OCI-M2 (cell line): ENCODE results near the gene COQ10A.

Experiments used
- DNase-seq: peaks from one replicate; lab custom pipeline; 2025; ENCODE audit not compliant: unreplicated experiment; lab: John Stamatoyannopoulos, UW

The COQ10A gene

DNA sequence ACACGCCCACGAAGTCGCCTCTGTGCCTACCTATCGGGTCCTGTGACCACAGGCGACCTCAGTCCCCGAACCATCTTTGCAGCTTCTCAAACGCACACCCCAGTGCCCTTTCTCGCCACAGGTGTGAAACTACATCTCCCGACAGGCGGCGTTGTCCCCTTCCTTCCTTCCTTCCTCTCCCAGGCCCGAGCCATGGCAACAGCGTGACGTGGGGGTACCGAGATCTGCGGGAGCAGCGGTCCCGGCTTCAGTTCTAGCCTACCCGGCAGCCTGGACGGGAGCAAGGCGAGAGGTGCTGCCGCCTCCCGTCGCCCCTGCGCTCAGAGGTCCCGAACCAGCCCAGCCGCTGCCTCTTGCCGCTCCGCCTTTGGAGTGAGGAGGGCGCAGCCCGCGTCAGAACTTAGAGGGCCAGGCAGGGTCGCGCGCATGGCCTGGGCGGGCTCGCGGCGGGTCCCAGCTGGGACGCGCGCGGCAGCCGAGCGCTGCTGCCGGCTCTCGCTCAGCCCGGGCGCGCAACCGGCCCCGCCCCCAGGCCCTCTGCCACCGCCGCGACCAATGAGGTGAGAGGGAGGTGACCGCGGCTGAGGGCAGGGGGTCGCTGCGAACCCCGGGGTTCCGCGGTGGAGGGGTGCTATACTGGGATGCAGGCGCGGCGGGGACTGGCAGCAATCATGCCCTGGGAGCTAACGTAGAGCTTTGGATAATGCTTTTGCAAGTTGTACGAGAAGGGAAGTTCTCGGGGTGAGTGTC, at the start of gene COQ10A:
COQ10A (plus strand) TSS at position 250 of the 750 bp plus-strand sequence; CDS start at position 427, 177 bp downstream.
- peak; percentile 51 for DNase-seq

- DNase-seq = no peak
These were observed 46.9 kb upstream of the COQ10A start for GRCh38 chr12:56219840-56220239.

DNA sequence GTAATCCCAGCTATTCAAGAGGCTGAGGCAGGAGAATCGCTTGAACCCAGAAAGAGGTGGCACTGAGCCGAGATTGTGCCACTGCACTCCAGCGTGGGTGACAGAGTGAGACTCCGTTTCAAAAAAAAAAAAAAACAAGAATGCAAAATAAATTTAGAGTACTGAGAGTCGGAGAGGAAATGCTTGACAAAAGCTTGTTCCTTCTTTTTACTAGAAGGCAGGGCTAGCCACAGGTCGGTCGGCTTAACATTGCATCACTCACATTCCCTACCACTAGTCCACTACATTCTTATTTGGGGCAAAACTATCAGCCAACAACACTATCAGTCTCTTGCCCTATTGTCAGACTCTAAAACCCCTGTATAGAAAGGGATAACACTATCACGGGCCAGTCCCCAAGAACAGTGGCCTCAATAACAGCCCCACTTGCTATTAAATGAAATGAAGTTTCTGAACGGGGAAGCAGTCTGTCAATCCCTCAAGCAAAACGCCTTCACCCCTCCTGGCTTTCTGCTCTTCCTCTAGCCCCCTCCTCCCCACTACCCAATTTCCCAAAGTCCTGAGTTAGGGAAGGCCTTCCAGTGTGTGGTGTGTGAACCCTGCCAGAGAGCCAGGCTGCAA, 46.0 kb upstream of the COQ10A start:
- DNase-seq = no peak

DNA sequence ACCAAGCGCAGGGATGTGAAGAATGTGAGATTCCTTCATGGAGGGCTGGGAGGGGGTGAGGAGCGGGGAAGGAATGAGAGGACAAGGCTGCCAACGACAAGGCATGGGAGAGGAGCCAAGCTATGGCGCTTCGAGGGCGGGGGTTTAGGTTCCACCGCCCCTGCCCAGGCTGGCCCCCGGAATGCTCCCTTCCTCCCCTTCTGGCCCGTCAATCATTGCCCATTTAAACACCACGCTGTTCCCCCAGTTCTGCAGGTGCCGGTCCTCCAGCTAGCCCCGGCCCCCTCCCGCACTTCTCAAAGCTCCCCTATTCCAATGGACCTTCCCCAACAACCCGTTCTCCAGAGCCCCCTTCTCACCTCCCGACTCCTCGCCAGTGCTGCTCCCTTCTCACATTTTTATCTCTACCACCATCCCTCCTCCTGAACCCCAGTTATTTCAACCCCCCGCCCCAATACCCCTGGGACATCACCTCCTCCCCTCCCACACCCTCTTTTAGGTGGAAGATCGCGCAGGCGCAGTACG, 45.4 kb upstream of the COQ10A start:
- no peak for DNase-seq

DNA sequence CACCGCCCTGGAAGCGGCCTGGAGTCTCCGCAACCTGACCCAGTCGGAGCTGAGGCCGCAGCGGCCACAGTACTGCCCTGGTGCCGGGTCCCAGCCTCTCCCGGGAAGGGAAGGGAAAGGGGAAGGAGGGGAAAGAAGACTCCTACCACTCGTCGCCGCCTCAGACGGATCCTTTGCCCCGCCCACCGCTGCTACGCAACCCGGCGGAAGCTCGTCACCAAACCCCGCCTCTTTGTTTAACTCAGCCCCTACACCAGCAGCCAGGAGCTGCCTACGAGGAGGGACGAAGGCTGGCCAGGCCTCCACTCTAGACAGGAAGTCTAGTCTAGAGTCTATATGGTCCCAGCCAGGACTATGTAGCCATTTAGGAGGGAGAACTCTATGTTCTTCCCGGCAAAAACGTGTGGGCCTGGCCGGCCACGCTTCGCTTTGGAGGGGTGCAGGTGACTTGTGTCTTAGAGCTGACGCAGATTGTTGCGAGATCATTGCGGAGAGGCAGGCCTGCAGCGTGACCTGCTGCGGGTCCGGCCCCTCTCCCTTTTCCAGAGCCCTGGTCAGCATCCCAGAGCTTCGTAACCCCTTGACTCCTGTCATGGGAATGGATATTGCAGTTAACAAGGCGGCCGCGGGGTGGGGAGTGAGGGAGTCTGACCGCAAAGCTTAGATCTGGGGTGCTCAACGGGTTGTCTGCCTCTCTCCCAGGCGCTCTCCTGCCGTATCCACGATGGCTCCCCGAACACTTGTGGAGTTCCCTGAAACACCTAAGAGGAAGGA, 44.8 kb upstream of the COQ10A start, which contains the start of gene RNF41:
RNF41 (minus strand) TSS at position 166 of the 774 bp plus-strand sequence. CDS start 7,875 bp downstream, outside the sequence.
- peak; percentile 76 for DNase-seq

- DNase-seq = no peak
These were observed 44.2 kb upstream of the COQ10A start for GRCh38 chr12:56222531-56222895.

GRCh38 chr12:56223571-56224101, 43.1 kb upstream of the COQ10A start:
- no peak for DNase-seq

DNA sequence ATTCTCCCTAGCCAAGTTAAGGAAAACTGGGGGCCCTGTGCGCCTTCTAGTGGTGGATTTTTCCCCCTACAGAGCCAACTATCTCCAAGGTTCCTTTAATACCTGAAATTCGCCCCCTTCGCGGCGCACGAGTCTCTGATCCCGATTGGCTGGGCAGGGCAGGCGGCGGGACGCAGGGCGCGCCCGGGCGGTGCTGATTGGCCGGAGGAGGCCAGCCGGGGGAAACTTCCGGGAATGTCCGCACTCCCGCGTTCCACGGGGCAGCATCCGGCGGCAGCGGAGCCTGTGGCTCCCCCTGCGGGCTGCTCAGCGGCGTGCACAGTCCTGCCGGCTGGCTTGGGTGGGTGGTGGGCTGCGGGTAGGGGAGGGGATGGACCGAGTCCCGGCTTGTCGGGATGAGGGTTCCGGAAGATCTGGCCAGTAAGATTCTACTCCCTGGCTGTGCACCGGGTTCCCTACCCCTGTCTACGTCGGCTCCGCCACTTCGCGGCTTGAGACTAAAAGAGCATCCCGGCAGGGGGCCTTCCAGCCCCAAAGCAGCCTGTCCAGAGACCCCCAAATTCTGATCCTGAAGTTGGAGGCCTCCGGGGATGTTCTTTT, 42.5 kb upstream of the COQ10A start, which contains the start of gene NABP2:
NABP2 (plus strand) TSS at position 241 of the 600 bp plus-strand sequence. CDS start 515 bp downstream, outside the sequence.
- DNase-seq = no peak

DNA sequence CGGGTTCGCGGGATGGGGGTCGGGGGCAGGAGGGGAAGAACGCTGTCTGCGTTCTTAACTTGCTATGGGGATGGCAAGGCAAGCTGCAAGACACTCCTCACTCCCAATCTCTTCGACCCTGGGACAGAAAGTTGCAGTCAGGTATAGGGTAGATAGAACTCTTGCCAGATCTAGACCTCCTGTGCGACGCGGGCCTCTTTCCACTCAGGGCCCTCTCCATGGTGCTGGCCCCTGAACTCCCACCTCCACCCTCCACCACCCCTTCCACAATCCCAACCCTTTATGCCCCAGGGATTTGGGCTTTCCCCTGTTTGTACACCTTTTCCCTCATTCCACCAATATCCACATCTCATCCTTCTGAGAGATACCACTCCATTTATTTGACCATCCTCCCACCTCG, 41.8 kb upstream of the COQ10A start:
- DNase-seq = no peak

DNA sequence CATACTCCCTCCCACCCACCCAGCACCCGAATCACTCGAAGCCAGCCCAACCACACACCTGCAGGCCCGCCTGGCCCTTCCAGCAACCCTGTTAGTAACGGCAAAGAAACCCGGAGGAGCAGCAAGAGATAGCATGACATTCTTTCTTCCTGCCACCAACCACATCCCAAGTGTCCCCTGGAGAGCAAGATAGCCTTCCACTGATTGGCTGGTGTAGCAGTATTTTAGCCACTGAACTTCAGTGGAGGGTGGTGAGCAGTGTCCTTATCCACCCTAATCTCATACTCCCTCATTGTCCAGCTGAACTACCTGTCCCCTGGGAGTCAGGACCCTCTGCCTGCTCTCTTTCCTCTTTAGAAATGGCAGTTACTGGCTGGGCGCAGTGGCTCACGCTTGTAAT, 37.7 kb upstream of the COQ10A start:
- no peak for DNase-seq

DNA sequence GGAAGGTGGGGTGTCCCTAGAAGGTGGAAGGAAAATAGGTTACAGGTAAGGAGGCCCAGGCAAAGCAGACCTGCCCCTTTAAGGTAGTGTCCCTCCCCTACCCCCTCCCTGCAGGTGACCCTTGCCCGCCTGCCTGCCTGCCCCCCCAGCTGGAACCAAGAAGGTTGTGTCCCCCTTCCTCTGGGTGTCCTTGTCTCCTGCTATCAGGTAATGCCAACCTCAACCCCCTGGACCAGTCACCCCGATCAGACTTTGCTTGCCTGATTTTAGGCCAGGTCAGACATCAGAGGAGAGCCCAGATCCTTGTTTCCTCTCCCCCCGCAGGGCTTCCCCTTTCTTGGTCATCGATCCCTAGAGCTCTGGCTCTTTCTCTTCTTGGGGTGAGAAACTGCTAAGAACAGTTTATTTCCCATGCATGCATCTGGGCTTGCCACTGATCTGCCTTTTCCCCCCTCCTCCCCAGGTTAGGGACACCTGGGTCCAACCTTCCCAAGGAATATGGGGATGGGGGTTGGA, 36.8 kb upstream of the COQ10A start, which contains the start of gene SLC39A5:
SLC39A5 (plus strand) TSS at position 136 of the 516 bp plus-strand sequence. CDS start 1,224 bp downstream, outside the sequence.
- no peak for DNase-seq

DNA sequence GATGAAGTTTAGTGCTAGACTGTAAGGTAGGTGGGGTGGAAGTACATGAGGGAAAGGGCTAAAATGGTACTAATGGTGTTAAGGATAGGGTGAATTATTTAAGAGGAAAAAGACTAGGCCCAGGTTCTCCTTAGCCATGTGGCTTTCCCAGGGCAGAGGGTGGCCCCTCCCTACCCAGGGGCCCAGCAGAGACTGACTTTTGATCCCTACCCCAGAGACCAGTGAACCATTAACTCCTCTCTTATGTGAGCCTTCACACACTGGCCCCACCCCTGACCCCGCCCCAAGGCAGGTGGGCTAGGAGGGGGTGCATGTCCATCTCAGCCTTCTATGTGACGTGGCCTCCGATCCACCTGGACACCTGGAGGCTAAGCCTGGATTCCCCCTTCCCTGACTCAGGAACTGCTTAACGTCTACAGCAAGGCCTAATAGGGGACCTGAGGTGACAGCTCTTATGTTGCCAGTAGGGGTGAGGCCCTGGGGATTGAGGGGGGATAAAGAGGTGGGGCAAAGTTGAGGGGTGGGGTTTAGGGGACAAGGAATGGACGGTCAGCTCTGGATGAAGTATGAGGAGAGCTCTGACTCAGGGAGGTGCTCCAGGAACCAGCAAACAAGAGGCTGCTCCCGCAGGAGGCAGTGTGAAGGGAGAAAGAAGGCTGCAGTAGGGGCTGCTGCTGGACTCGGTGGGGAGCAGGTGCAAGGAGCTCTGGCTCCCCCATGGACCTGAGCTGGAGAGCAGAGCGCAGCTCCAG, 36.1 kb upstream of the COQ10A start:
- no peak for DNase-seq

- DNase-seq = no peak
These were observed 35.6 kb upstream of the COQ10A start for GRCh38 chr12:56231184-56231582.

DNA sequence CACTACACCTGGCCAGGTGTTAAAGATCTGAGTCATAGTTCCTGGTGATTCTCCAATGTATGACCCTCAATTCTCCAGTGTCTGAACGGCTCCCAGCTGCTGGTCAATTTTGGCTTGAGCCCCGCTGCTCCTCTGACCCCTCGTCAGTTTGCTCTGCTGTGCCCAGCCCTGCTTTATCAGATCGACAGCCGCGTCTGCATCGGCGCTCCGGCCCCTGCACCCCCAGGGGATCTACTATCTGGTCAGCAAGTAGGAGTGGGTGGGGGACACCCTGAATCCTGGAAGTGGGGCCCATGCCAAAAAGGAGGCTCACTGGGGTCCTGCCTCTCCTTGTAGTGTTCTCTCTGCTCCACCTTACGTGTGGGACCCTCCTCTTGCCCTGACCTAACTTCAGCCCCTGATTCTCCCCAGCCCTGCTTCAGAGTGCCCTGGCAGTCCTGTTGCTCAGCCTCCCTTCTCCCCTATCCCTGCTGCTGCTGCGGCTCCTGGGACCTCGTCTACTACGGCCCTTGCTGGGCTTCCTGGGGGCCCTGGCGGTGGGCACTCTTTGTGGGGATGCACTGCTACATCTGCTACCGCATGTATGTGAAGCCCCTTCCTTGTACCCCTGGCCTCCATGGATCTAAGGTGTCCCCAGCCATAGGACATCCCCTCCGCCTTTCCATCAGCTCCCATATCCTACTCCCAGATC, 31.9 kb upstream of the COQ10A start:
- DNase-seq = no peak

DNA sequence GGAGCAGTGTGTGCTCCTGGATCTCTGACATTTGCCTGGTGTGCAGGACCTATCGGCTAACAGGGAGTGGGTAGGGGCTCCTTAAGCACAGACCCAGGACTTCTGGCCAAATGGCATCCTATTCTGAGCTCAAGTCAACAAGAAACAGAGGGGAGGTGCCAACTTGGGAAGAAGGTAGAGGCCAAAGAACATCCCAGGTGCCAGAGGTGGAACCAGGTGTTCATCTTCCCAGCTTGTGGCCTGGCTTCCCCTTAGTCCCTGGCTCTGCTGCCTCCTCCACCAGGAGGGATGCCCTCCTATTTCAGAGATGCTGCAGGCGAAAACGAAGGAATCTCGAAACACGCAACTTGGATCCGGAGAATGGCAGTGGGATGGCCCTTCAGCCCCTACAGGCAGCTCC, 30.7 kb upstream of the COQ10A start:
- DNase-seq = no peak

DNA sequence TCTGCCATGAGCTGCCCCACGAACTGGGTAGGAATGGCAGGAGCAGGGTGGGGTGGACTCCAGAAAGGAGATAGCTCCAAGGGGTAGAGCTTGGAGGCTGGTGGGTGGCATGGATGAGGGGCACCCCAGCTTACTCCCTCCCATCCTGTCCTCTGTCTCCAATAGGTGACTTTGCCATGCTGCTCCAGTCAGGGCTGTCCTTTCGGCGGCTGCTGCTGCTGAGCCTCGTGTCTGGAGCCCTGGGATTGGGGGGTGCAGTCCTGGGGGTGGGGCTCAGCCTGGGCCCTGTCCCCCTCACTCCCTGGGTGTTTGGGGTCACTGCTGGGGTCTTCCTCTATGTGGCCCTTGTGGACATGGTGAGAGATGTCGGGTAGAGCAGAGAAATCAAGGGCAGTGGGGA, 29.8 kb upstream of the COQ10A start:
- DNase-seq = no peak

- no peak for DNase-seq
These were observed 29.2 kb upstream of the COQ10A start for GRCh38 chr12:56237552-56237951.

DNA sequence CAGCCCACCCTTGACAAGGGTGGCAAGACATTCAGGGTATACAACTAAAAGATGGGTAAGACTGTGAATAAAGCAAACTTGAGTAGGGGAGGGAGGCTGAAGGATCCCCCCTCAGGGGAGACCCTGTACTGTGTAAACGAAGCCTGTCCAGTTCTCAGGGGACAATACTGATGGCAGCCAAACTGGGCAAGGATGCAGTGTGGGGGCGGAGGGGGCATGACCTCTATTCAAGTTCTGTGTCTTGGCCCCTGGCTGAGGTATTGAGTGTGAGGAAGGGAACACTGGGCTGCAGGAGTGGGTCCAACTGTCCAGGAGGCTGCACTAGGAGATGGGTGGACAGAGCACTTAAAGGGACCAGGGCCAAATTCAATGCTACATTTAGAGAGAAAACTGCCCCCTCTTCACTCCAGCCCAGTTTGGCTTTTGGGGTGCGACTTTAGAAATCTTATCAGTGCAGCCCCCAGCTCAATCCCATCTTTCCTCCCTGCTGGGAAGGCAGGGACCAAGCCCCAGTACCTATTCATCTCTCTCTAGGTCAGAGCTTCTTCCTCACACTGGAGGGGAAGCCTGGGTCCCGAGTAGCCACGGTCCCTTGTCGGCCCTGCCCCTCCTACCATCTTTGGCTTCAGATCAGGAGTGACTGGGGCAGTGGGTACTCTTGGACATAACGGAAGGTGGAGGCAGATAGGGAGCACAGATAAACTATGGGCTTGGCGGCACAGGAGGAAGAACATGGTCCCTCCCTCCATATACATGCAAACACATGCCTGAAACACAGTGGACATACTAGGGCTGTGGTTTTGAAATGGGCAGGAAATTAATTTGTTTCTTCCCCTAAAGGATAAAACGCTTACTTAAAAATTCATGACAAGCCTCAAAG, 25.1 kb upstream of the COQ10A start:
- DNase-seq = no peak
